HTERT RPE-1 (cell line): ENCODE results near the gene NCAM1.

ENCODE experiments used
- in situ Hi-C: fragments of 300-500 bp; cut with MboI; formaldehyde crosslinking; loops from 4 replicates; pipeline ENCODE4 v1.14.3; 2020; ENCODE audit warnings: low sequenced_read_pairs

The NCAM1 gene

GRCh38 chr11:113271551-113272245 lies 310.5 kb downstream of the NCAM1 start:
- in situ Hi-C loops = no loop called here

GRCh38 chr11:113272281-113272680 lies 311.1 kb downstream of the NCAM1 start:
- in situ Hi-C loops = no loop called here

GRCh38 chr11:113272927-113273615 lies 311.9 kb downstream of the NCAM1 start:
- in situ Hi-C loops = no loop called here

GRCh38 chr11:113273720-113274119 lies 312.5 kb downstream of the NCAM1 start:
- in situ Hi-C loops = no loop called here

- in situ Hi-C loops = no loop called here
Observed at GRCh38 chr11:113274713-113275582, 313.7 kb downstream of the NCAM1 start.

- in situ Hi-C loops = no loop called here
Observed at GRCh38 chr11:113275602-113276001, 314.4 kb downstream of the NCAM1 start.

- in situ Hi-C loops = no loop called here
Observed at GRCh38 chr11:113276466-113276865, 315.2 kb downstream of the NCAM1 start.

GRCh38 chr11:113277907-113278306 lies 316.7 kb downstream of the NCAM1 start:
- in situ Hi-C loops = no loop called here

- in situ Hi-C loops = no loop called here
Observed at GRCh38 chr11:113278481-113278880, 317.3 kb downstream of the NCAM1 start.

GRCh38 chr11:113278925-113279324 lies 317.7 kb downstream of the NCAM1 start:
- in situ Hi-C loops = no loop called here

GRCh38 chr11:113279591-113279990 lies 318.4 kb downstream of the NCAM1 start:
- in situ Hi-C loops = no loop called here

- in situ Hi-C loops = no loop called here
Observed at GRCh38 chr11:113281052-113281725, 320.0 kb downstream of the NCAM1 start.

- in situ Hi-C loops = no loop called here
Observed at GRCh38 chr11:113282898-113283437, 321.7 kb downstream of the NCAM1 start.

- in situ Hi-C loops = no loop called here
Observed at GRCh38 chr11:113283881-113284280, 322.7 kb downstream of the NCAM1 start.

GRCh38 chr11:113286009-113286408 lies 324.8 kb downstream of the NCAM1 start:
- in situ Hi-C loops = no loop called here

- in situ Hi-C loops = no loop called here
Observed at GRCh38 chr11:113286509-113287497, 325.6 kb downstream of the NCAM1 start.

GRCh38 chr11:113287801-113288200 lies 326.6 kb downstream of the NCAM1 start:
- in situ Hi-C loops = no loop called here

- in situ Hi-C loops = no loop called here
Observed at GRCh38 chr11:113288286-113288863, 327.2 kb downstream of the NCAM1 start.
